ENCODE results near the gene IFNK.
"Not testable (repeated sequence)": the region's sequence is repeated elsewhere in the genome, so short reads cannot be mapped to it uniquely, and the experiment has no call there.

The IFNK gene

GRCh38 chr9:27524236-27524635, at the start of gene IFNK:
Gene IFNK, plus strand, starts transcription at chr9:27524290. Its CDS starts 47 bp downstream, at chr9:27524337.
- DNase-seq (ENCODE audit: low spot score) = no peak

DNA sequence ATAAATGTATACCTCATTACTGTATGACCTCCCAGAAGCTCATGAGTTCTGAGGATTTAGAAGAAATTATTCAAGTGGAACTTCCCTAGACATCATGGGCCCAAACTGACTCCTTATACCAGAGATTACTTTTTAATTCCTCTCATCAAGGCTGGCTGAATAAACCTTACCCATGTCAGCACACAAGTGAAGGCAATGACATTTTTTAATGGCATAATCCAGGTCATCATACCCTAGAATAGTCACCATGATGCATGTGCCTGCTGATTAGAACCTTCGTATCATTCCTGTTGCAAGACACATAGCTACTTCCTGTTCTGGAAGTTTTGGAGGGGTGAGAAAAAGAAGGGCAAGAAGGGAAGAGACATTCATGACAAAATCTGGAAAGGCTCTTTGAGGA, 49.8 kb upstream of the IFNK start:
- no peak for DNase-seq (ENCODE audit: low spot score)

DNA sequence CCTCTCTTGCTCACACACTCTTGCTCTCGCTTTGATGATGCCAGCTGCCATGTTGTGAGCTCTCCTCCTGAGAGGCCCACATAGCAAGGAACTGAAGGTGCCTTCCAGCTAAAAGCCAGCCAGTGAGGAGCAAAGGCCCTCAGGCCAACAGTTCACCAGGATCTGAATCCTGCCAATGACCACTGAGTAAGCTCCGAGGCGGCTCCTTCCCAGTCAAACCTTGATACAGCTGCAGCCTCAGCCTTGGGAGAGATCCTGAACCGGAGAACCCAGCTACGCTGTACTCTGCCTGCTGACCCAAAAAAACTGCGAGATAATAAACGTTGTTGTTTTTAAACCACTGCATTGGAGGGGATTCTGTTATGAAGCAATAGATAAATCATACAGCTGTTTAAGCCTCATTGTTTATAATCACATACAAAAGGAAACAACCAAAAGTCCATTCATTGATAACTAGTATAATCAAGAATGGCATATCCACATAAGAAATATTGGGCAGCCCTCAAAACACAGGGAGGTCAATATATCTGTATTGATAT, 49.0 kb upstream of the IFNK start:
- no peak for DNase-seq (ENCODE audit: low spot score)

- no peak for DNase-seq (ENCODE audit: low spot score)
These were observed 47.1 kb upstream of the IFNK start for GRCh38 chr9:27476870-27477515.

GRCh38 chr9:27478322-27478721, 45.8 kb upstream of the IFNK start:
- no peak for DNase-seq (ENCODE audit: low spot score)

DNA sequence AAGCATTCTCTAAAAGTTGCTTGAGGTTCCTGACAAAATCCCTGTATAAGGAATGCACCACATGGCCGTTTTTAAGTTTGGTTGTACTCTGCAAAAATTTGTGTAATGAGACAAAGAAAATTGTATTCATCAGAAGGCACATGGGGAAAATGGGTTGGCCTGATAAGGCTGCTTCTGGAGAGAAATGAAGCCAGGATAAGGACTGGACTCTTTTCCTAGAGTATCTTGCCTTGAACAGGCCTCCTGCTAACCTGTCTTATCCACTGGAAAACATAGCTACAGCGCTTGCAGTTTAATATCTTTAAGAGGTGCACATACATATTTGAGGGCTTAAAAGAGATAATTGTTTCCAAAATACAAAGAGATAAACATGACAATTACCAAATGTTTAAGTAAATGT, 41.4 kb upstream of the IFNK start:
- no peak for DNase-seq (ENCODE audit: low spot score)

DNA sequence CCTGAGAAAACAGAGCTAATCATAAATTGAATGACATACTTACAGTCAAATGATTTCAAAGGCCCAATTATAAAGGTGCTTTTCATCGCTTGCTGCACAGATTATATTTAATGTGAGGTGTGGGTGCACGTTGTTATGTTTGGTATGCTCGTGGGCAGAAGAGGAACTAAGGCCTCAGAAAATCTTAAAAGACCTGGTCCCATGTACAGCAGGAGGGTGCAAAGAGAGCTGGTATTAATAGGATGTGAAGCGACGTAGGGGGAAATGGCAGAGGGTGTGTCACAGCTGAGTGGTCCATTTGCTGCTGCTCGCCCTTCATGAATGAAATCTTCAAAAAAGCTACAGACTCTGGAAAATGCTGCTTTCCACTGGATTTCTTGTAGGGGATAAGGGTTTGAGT, 40.5 kb upstream of the IFNK start:
- DNase-seq (ENCODE audit: low spot score) = no peak

DNA sequence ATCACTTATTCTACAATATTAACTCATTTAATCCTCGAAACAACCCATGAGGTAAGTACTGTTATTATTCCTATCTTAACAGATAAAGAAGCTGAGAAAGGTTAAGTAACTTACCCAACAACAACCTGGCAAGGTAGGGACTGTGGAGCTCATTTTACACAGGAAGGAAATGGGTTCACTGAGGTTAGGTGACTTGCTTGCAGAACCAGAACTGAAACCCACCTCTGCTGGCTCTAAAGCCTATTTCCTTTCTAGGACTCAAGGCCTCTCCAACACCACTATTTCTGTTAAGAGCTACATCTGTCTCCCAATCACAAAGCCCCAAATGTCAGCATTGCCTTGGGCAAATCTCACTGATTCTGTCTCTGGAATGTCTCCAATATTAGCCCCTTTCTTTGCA, 38.9 kb upstream of the IFNK start:
- no peak for DNase-seq (ENCODE audit: low spot score)

DNA sequence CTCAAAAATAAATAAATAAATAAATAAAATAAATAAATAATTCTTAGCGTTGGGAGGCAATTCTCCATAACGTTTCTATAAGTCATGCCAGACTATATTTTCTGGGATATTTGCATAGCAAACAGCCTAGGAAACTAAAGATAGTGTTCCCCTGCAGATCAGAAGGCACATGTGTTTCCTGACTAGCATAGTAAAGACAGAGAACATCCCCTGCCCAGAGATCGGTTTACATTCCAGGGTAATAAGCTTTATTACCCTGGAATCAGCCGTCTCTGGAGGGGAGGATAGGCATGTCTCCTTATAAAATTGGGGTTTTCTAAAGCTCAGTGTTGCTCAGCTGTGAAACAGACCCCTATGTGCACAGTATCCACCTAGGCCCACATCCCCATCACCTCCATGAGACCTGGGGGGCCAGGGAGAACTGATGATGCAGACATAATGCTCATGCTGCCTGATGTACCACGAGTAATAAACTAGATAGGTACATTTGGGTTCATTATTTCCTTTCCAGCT, 36.9 kb upstream of the IFNK start:
- no peak for DNase-seq (ENCODE audit: low spot score)

DNA sequence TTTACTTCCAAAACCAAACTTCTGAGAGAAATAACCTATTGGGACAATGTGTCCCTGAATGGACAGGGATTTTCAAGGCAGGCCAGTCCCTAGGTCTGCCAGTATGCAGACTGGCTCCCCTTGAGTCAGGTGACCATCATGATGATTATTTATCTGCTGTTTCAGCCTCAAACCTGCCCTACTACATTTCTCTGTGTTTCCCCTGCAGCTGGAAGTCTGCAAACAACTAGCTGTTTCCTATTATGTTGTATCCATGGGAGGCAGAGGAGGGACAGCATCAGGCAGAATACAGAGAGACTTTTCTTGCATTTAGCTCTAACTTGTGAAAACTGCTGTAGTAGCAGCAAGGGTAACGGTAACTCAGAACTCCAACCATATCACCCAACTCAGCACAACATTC, 36.2 kb upstream of the IFNK start:
- DNase-seq (ENCODE audit: low spot score) = no peak

DNA sequence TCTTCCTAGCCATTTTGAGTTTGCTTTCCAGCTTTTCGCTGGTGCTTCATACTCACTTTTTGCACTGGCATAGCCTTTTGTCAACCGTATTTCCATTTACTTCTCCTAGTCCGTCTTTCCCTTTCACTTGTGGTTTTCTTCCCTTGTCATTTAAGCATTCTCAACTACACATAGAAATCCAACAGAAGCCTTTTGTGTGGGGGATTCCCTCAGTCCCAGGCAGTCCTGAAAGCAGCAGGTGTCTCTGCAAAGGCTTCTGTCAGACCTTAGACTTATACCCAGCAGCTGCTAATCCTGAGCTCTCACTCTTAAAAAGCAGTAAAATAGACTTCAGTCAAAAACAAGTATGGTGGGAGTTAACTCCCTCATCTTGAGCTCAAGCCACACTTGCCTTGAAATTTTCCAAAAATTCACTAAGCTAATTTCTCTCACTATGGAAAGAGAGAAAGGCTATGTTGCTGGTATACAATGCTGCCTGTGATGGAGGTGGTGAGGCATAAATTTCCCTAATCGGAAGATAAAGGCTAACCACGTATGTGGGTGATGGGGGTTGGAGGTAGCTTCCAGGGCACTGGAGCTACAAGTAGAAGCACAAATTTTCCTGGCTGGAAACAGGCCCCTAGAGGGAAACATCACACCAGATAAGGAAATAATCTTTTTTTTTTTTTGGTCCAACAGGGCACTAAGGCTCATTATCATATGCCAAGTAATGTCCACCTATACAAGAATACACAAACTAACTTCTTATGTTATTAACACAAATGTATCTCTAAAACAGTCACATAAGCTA, 34.8 kb upstream of the IFNK start:
- DNase-seq (ENCODE audit: low spot score) = no peak

GRCh38 chr9:27491154-27491553, 32.9 kb upstream of the IFNK start:
- DNase-seq (ENCODE audit: low spot score) = no peak

DNA sequence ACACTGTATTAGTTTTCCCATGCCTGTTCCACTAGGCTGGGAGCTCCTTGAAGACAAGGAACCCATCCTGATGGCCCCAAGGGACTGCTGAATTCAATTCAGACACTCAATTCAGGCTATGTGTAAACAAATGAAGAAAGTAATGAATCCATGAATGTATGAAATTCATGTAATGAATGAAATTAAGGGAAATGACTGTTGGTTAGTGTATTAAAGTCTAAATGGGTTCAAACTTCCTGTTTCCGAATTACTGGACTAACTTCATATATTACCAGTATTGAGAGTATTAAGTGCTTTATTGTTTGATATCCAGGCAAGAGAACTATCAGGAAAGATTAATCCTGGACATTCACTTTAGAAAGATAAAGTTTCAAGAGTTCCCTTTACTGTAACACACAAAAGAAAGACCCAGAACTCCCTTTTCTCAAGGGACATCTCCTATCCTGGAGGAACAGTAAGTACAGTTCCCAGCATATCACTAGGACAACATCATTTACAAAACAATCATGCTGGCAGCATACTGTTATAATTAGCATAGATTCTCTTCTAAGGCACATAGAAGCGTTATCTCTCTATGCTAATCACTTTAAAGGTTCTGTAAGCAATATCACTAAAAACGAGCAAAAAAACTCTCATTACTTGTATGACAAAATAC, 28.5 kb upstream of the IFNK start:
- DNase-seq (ENCODE audit: low spot score) = no peak

GRCh38 chr9:27496135-27496504, 28.0 kb upstream of the IFNK start:
- no peak for DNase-seq (ENCODE audit: low spot score)

DNA sequence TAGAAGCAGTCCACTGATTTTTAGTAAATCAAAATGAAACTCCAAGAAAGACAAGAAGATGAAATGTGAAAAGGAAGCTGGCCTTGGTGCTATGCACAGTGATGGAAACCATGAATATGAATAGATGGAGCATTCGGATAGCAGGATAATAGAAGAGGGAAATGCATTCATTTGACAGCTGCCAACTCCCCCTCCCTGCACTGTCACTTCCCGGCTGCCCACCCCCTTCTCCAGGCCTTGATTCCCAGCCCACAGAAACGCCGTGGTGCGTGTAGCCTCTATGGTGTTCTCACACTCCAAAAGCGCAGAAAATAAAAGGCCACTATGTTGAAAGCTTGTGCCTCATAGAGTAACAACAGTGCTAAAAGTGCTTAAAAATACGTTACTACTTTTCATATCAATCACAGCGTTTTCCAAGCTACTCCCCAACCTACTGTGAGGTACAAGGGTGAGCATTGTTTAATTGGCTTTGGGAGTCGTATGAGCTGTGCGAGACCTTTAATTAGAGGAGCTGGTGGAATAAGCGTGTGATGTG, 26.1 kb upstream of the IFNK start:
- DNase-seq (ENCODE audit: low spot score) = no peak

- no peak for DNase-seq (ENCODE audit: low spot score)
These were observed 24.6 kb upstream of the IFNK start for GRCh38 chr9:27499451-27499850.

- DNase-seq (ENCODE audit: low spot score) = not testable (repeated sequence)
These were observed 23.2 kb upstream of the IFNK start for GRCh38 chr9:27500902-27501301.

- no peak for DNase-seq (ENCODE audit: low spot score)
These were observed 20.5 kb upstream of the IFNK start for GRCh38 chr9:27503623-27504022.

DNA sequence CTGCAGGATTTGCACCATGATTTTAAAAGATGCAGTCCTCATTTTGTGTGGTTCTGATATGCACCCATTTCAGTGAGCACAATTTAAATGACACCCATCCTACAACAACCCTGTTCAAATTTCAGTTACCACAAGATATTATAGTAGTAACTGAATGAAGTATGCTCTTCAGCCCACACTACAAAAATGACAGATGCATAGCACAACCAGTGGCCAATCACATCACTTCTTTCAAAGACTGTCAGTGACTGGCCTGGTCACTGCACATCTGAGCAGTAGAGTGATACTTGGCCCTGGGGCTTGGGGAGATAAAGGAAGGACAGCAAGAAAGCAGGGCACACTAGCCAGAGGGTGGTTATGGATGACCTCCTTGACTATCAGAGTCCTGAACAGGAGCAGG, 19.8 kb upstream of the IFNK start:
- no peak for DNase-seq (ENCODE audit: low spot score)

- no peak for DNase-seq (ENCODE audit: low spot score)
These were observed 18.3 kb upstream of the IFNK start for GRCh38 chr9:27505744-27506161.

DNA sequence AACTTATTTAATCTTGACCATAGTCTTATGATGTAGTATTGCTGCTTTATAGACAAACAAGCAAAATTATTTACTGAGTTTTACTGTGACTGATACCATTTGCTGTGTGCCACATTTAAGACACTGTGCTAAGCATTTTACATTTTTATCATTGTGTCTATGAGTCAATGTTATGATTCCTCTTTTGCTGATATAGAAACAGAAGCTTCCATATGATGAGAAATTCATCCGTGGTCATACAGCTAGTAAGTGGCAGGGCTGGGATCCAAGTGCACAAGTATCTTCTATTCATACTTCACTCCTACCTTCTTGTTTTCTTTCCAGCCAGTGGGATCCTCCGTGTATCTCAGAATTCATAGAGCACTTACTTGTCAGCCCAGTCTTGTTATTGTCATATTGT, 17.1 kb upstream of the IFNK start:
- DNase-seq (ENCODE audit: low spot score) = no peak

GRCh38 chr9:27510780-27511179, 13.3 kb upstream of the IFNK start:
- DNase-seq (ENCODE audit: low spot score) = no peak

- DNase-seq (ENCODE audit: low spot score) = no peak
These were observed 12.3 kb upstream of the IFNK start for GRCh38 chr9:27511771-27512170.

Measured in left forelimb (tissue), 1 donor.